A673 (cell line): ENCODE data around the gene HOMER3. TPM values are rescaled to one million over a fixed set of nuclear protein-coding genes. Genes with fewer than 3 reads are reported as not detected.

Experiments used
- BruUV-seq: library from RNA; stranded (reverse); fragments of 400-500 nt; replicated peaks from 2 replicates; lab custom pipeline; 2021; lab: Mats Ljungman, UMichigan
- CTCF ChIA-PET: fragments of 300-600 bp; sonication (Branson Sonifier 250); formaldehyde crosslinking; loops from one replicate; lab custom pipeline; 2022; ENCODE audit warnings: antibody characterized with exemption; lab: Charles Lee
- POLR2A ChIA-PET: fragments of 300-600 bp; sonication (Branson Sonifier 250); formaldehyde crosslinking; loops from one replicate; lab custom pipeline; 2022; ENCODE audit warnings: antibody characterized with exemption; ENCODE audit not compliant: low non-redundant PET; lab: Charles Lee
- DNase-seq: peaks from one replicate; pipeline ENCODE4 v3.0.0-alpha.2; 2015; ENCODE audit warnings: low spot score
- H3K27ac ChIP-seq: fragments of 200-600 bp; sonication (generic); 2 replicates; pipeline ENCODE4 v1.5.1; 2016; ENCODE audit warnings: mixed run types, low read depth, mild to moderate bottlenecking, mixed read lengths, antibody characterized with exemption, low read length; ENCODE audit not compliant: poor library complexity, severe bottlenecking
- H3K27me3 ChIP-seq: fragments of 200-600 bp; sonication (generic); replicated peaks from 2 replicates; pipeline ENCODE4 v1.6.1; 2017; ENCODE audit warnings: mixed run types, low read depth, mild to moderate bottlenecking, mixed read lengths, antibody characterized with exemption, low read length; ENCODE audit not compliant: insufficient read depth, poor library complexity
- H3K36me3 ChIP-seq: fragments of 200-600 bp; sonication (generic); 2 replicates; pipeline ENCODE4 v1.6.1; 2016; ENCODE audit warnings: mixed run types, mild to moderate bottlenecking, mixed read lengths, antibody characterized with exemption, low read length; ENCODE audit not compliant: insufficient read depth, poor library complexity, severe bottlenecking
- H3K4me1 ChIP-seq: fragments of 200-600 bp; sonication (generic); 2 replicates; pipeline ENCODE4 v1.6.1; 2017; ENCODE audit warnings: mixed run types, mild to moderate bottlenecking, mixed read lengths, antibody characterized with exemption, low read length; ENCODE audit not compliant: insufficient read depth, poor library complexity, severe bottlenecking
- H3K4me3 ChIP-seq: fragments of 200-600 bp; sonication (generic); 2 replicates; pipeline ENCODE4 v1.5.1; 2016; ENCODE audit warnings: low read depth, mixed run types, mild to moderate bottlenecking, mixed read lengths, low read length; ENCODE audit not compliant: poor library complexity, severe bottlenecking
- H3K9me3 ChIP-seq: fragments of 200-600 bp; sonication (generic); 2 replicates; pipeline ENCODE4 v1.6.1; 2016; ENCODE audit warnings: mixed run types, low read depth, mild to moderate bottlenecking, mixed read lengths, antibody characterized with exemption, low read length; ENCODE audit not compliant: poor library complexity, severe bottlenecking
- CTCF ChIP-seq: fragments of 300-800, 200-600 bp; sonication (generic); conservative IDR thresholded peaks from 2 replicates; pipeline ENCODE4 v1.5.1; 2017; ENCODE audit warnings: low read depth, mild to moderate bottlenecking, antibody characterized with exemption, low read length, moderate library complexity, mixed read lengths
- EZH2 ChIP-seq: fragments of 200-600 bp; sonication (generic); IDR thresholded peaks from 2 replicates; pipeline ENCODE4 v1.6.1; 2017; ENCODE audit warnings: borderline replicate concordance, low read depth, mild to moderate bottlenecking, mixed read lengths, antibody characterized with exemption, low read length; ENCODE audit not compliant: poor library complexity, severe bottlenecking
- intact Hi-C: fragments of 100-400 bp; cut with micrococcal nuclease; formaldehyde crosslinking; loops from one replicate; pipeline ENCODE4 v1.10.0; 2022; ENCODE audit not compliant: unreplicated experiment
- total RNA-seq: library from RNA; stranded (reverse); gene quantifications from 2 replicates; pipeline ENCODE4 v1.2.3, GENCODE V29; 2021

The HOMER3 gene
- total RNA-seq, 1 experiment from 2014 or later, result 23.9 TPM

DNA sequence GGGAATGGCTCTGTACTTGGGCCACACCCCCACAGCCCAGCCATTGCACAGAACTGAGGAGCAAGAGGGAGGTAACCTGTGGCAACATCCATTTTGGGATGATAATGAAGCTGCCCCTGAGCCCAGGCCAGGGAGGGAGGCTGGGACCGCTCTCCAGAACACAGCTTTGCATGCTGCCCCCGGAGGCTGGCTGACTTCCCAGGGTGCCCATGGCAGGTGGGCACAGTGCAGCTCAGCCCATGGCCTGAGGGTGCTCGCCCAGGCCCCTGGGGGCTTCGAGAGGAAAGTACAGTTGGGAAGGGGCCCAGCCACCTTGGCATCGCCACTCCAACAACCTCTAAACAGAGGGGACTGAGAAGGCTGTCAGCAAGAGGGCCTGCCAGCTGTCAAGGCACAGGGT lies 27.6 kb downstream of the HOMER3 start:
- no peaks in the 10 kb centered on the region for H3K4me1 ChIP-seq
- BruUV-seq, result no TSS peak
- ChIA-PET CTCF (no interaction called here), POLR2A (no interaction called here)
- no peaks in the 10 kb centered on the region for H3K9me3 ChIP-seq
- no peak for TF ChIP-seq EZH2
- no peak for TF ChIP-seq CTCF
- H3K36me3 ChIP-seq, result peaks cover 18% of the 10 kb centered on the region
- H3K4me3 ChIP-seq, result no peak overlapping the region
- H3K27me3 ChIP-seq, result no peaks in the 10 kb centered on the region
- intact Hi-C loops, result loop anchor here (10.0 kb wide), 1 partner anchor 449 kb away; no protein-coding TSS in a partner anchor
- no peak overlapping the region for H3K27ac ChIP-seq
- DNase-seq, result no peak

GRCh38 chr19:18912933-18913332 lies 28.1 kb downstream of the HOMER3 start:
- H3K27ac ChIP-seq, result no peak overlapping the region
- ChIA-PET POLR2A (no interaction called here), CTCF (no interaction called here)
- H3K4me3 ChIP-seq, result no peak overlapping the region
- no TSS peak for BruUV-seq
- H3K36me3 ChIP-seq, result peaks cover 18% of the 10 kb centered on the region
- DNase-seq, result no peak
- TF ChIP-seq CTCF (no peak), EZH2 (no peak)
- H3K9me3 ChIP-seq, result no peaks in the 10 kb centered on the region
- no peaks in the 10 kb centered on the region for H3K27me3 ChIP-seq
- intact Hi-C loops, result loop anchor here (10.0 kb wide), 1 partner anchor 448 kb away; no protein-coding TSS in a partner anchor
- H3K4me1 ChIP-seq, result no peaks in the 10 kb centered on the region

DNA sequence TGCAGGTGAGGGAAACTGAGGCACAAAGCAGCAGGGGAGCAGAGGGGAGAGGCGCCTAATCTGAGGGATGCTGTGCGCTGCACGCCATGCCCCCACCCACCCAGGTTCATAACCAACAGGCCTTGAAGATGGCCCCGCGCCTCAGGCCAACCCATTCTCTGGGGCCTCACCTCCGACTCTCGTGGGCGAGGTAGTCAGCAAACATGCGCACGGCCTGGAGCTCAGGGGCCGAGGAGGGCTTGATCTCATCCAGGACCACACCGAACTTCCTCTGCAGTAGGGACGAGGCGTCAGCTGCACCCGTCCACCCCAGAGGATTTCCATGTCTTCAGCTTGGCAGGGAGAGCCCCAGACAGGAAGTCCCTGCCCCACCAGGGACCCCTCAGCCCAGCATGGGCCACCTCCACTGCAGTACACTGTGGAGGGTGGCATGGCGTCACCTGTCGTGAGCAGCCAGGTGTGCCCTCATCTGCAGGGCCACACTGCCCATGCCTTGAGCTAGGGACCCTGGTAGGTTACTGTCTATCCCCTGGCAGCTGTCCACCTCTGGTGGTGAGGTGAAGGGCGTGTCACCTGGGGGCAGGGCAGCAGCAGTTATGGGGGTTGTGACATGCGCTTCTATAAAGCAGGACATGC lies 30.1 kb downstream of the HOMER3 start:
- intact Hi-C loops, result loop anchor here (10.0 kb wide), 1 partner anchor 446 kb away; no protein-coding TSS in a partner anchor
- POLR2A ChIA-PET, result interaction anchor here (0.5 kb wide), 1 partner anchor 30 kb away, joined by 8 read pairs; no protein-coding TSS in a partner anchor
- TF ChIP-seq EZH2 (no peak), CTCF (no peak)
- H3K4me1 ChIP-seq, result no peaks in the 10 kb centered on the region
- no peak for DNase-seq
- H3K36me3 ChIP-seq, result peaks cover 15% of the 10 kb centered on the region
- H3K9me3 ChIP-seq, result no peaks in the 10 kb centered on the region
- H3K27ac ChIP-seq, result no peak overlapping the region
- CTCF ChIA-PET, result no interaction called here
- BruUV-seq, result no TSS peak
- no peaks in the 10 kb centered on the region for H3K27me3 ChIP-seq
- H3K4me3 ChIP-seq, result no peak overlapping the region
